Activated naive CD4-positive, alpha-beta T cell treated with Interleukin-2 at 50 U/mL for 16 hours (primary cell): ENCODE data around the gene HELB.

Source experiments
- DNase-seq: peaks from one replicate; pipeline ENCODE4 v3.0.0-alpha.2; 2020

The HELB gene

DNA sequence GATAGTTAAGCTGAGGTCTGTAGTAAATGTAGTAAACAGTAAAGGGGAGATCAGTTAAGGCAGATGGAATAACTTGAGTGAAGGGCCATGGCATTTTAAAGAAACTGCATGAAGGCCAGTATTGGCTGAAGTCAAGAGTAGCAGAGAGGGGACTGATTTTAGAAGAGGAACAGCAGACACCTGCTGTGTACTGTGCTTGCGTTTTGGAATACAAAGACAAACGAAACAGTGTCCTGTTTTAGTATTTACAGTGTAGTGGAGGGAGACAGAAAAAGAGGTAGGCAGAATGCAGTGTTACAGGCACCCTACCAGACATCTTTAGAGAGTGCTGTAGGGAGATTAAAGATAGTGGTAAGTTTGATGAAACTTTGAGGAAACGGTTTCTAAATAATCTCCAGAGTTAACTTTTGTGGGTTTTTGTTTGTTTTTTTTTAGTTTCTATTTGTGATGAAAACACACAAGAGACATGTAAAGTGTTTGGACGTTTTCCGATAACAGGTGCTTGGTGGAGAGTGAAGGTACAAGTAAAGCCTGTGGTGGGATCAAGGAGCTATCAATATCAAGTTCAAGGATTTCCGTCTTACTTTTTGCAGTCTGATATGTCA is 2.1 kb downstream of the HELB start:
- DNase-seq: no peak

GRCh38 chr12:66309606-66310005 is 7.3 kb downstream of the HELB start:
- no peak for DNase-seq

- no peak for DNase-seq
Measured at GRCh38 chr12:66312189-66312588, 9.9 kb downstream of the HELB start.

DNA sequence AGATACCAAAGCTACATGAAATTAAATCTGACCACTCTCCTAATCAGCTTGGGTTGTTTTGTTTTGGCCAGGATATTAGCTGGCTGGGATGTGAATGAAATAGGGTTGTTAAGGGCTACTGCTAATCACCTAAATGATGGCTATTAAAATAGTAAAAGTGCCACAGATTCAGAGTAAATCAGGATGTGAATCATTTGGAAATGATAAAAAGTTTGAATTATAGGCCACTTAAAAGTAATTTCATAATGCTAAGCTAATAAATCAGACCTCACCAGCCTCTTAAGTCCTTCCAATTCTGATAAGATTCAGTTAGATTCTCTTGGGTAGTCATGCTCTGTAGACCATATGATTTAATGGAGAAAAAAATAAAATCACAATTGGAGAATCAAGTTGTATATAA is 12.0 kb downstream of the HELB start:
- DNase-seq: no peak

GRCh38 chr12:66319266-66319954 is 17.1 kb downstream of the HELB start:
- no peak for DNase-seq

DNA sequence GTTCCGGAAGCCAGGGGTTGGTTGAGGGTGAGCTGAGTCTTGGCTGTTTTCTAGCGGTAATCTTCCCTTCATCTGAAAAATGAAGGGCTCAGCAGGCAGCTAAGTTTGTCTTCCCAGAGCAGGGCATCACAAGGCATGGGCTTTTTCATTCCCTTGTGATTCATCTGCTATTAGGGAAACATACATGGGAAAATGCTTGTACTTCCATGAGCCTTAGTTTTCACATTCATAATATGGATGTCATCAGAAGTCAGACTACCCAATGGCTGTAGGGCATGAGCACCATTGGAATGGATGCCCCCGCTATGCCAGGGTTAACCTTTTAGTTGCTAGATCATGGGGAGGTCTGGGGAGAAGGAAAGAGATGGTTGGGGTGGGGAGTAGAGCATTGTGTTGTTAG is 18.7 kb downstream of the HELB start:
- no peak for DNase-seq

DNA sequence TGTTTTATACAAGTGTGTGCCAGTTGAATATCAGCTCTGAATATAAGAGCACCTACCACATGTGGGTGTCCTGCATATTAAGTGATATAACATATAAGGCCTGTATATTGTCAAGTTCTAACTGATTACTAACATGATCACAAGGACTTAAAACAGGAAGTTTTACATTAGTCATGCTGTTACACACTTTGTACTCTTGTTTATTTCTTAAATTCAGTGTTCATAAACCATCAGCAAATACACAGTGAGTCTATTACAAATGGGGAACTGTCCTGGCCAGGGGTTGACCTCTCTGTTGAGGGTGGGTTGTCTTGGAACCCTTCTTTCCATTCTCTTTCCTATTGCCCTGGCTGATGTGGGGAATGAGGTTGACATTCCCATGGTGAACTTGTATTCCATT is 19.1 kb downstream of the HELB start:
- no peak for DNase-seq

DNA sequence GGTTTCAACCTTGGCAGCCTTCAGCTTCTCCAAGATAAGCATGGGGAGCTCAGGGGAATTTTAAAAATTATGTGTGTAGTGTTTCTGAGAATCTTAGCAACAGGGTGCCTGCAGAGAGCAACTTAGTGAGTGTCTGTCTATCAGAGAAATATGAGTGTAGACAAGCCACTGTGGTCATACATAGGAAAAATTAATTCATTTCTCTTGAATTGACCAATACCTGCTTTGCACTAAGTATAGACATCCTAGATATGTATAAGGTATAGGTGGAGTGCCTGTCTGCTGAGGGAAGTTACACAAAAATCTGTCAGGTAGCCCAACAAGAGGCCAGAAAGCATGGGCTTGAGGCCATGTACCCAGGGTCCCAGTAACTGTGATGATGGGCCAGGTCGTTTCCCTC is 20.7 kb downstream of the HELB start:
- no peak for DNase-seq

DNA sequence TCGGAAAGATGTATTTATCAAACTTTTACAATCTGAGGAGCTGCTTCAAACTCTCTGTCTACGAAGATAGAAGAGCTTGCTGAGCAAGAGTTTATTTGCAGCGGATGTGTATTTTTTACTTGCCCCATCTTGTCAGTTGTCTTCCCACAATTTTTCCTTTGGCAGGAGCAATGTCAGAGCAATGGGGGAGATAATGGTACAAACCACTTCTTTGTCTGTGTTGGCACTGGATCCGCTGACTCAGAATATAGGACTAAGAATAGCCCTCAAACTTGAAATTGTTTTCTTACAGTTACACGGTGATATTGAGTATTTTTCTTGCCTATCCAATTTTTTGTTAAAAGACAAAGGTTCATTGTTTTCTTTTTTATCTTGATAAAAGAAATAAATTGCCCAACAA is 27.6 kb downstream of the HELB start:
- DNase-seq: no peak

GRCh38 chr12:66331016-66331415 is 28.7 kb downstream of the HELB start:
- no peak for DNase-seq

GRCh38 chr12:66331814-66332213 is 29.5 kb downstream of the HELB start:
- no peak for DNase-seq

GRCh38 chr12:66335746-66336145 is 33.5 kb downstream of the HELB start:
- no peak for DNase-seq

DNA sequence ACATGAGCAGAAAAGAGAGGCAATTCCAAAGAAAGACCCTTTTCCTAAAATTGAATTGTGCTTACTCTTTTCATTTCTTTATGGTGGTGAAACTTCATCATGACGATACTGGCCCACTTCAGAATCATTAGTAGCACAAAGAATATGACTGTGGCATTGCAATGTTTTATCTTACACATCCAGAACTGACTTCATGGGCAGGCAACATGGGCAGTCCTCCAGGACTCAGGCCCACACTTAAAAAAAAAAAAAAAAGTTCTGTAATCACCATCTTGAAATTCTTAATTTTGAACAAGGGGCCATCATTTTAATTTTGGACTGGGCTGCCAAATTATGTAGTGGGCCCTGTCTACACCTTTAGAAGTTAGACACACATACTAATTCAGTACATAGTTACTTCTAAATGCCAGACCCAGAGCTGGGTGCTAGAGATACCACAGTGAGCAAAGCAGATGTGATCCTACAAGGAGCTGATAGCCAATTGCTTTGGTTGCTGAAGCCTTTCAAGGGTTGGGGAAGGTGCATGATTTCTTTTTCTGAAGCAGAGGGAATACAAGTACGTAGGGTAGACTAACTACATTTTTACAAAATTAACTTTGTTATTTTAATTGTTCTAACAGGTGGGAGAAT is 35.2 kb downstream of the HELB start:
- no peak for DNase-seq

- no peak for DNase-seq
Measured at GRCh38 chr12:66340131-66340530, 37.8 kb downstream of the HELB start.

- no peak for DNase-seq
Measured at GRCh38 chr12:66341126-66341525, 38.8 kb downstream of the HELB start.

DNA sequence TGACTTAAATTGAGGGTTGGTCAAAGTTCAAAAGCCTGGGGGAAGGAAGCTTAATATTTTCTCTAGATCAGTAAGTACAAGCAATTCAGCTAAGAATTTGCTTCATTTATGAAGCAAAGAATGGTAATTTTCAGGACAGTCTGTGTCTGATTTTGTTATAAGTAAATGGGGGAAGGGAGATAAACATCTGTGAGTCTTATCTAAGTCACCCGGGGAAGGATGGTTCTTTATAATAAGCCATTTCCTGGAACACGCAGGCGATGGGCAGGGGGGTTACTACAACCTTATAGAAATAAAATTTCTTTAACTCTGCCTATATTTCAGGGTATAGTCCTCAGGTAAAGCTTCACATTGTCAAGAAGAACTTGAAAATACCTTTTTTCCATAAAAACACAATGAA is 42.9 kb downstream of the HELB start:
- DNase-seq: no peak

GRCh38 chr12:66345956-66346355 is 43.7 kb downstream of the HELB start:
- no peak for DNase-seq

GRCh38 chr12:66351301-66351700 is 49.0 kb downstream of the HELB start:
- no peak for DNase-seq

DNA sequence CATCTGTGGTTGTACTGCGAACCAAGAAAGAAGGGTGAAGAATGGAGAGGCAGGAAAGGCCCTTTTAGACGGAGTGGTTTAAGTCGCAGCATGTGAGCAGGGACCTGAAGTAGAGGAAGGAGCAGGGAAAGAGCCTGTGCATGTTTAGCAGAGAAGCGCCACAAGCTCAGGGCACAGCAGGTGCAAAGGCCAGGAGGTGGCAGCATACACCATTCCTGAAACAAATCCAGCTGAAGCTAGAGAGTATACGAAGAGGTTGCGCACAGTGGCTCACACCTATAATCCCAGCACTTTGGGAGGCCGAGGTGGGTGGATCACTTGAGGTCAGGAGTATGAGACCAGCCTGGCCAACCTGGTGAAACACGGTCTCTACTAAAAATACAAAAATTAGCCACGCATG is 49.9 kb downstream of the HELB start:
- no peak for DNase-seq

GRCh38 chr12:66352899-66353298 is 50.6 kb downstream of the HELB start:
- no peak for DNase-seq

- DNase-seq: no peak
Measured at GRCh38 chr12:66354291-66354690, 52.0 kb downstream of the HELB start.

DNA sequence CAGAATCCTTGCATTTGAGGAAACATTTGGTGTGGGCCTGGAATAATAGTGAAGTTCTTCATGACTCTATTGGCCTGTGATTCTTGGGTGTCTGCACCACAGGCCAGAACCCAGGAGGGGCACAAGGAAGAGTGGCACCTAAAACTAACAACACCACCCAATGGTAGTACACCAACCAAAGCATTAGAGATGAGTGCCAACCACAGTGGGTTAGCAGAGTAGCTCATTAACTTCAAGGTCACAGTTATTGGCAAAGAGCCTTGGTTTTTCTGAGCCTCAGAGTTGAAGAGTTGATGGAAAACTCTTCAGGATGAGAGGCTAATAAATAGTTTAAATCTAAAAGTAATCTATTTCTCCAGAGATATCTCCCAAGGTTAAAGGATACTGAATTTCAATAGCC is 57.0 kb downstream of the HELB start:
- no peak for DNase-seq

DNA sequence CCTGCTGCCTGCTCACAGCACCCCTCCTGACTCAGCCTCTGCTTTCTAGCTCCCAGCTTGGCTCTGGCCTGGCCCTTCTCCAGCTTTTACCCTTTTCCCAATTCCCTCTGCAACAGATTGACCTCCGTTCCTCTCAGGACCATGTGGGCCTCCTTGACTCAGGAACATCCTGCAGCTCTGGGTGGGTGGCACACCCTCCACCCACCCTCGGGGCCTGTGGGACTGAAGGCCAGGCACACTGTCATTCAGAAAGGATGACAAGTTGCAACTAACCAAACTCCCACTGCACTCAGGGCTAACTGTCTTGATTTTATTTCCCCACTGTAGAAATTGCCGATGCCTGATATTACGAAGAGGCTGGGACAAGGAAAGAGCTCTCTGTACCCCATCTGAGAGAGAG is 59.4 kb downstream of the HELB start:
- no peak for DNase-seq

DNA sequence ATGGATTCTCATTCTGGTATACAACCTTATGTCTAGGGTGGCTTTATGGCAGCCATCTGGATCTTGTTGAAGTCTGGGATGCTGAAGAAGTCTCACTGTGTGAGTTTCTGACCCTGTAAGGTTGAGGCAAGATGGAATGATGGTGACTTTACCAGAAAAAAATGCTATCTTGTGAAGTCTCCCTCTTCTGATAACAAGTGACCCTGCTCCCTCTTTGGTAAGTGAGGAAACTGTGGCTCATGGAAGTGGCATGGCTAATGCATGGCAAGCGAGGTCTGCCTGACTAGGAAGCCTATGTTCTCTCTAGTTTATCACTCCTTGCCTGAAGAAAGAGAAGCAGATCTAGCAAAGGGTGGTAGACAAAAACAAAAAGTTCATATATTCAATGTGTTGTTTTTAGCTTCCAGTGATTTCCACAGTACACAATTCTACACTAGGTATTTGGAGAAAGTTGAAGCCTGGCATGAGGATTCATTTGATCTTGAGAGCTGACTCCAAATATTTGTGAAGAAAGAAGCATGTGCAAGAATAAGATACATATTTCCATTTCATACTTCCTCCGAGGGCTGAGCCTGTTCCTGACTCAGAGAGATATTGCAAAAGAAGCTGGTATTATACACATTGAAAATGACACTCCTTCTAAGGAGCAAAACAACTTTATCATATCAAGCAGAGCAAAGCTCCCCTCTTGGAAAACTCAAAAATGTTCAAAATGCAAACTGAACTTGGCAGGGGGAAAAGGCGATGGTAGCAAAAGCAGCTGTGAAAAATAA is 63.6 kb downstream of the HELB start:
- DNase-seq: no peak
